ENCODE data around the gene HIVEP1.
A peak's percentile ranks its signal among the peaks of the same experiment; 100 is the strongest.
"Not testable (repeated sequence)": the region's sequence is repeated elsewhere in the genome, so short reads cannot be mapped to it uniquely, and the experiment has no call there.

HIVEP1 gene

DNA sequence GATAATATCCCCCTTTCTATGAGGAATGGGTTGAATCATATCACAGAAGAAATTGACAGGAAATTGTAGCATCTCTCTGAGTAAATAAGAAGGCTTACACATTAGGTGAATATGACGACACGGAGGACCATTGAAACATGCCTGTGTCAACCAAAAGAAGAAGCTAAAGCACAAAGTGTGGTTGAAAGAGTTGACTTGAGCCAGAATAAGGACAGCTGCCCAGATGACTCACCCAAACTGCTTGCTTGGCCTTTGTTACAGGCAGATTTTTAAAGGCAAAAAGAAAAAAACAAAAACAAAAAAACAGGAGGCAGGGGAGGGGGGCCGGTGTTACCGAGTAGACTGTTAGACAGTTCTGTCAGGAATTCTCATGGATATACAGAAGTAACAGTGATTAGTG, 148.2 kb downstream of the HIVEP1 start:
- DNase-seq (ENCODE audit: low read depth), result peak; percentile 52

DNA sequence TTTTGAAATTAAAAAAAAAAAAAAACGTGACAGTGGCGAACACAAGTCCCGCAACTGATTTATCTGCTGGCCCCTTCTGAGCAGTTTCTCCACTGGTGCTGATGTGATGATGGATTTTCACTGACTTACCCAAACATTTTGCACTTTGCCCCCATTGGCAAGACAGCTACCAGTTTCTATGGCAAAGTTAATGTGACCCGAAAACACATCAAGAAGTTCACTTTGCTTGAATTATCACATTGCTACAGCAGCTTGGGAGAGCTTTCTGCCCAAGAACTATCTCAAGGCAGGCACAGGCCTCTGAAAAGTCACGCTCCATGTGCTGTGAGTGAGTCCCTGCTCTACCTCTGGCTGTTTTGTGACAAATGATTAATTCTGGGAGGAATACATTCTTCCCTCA, 150.1 kb downstream of the HIVEP1 start:
- DNase-seq (ENCODE audit: low read depth), result no peak

DNA sequence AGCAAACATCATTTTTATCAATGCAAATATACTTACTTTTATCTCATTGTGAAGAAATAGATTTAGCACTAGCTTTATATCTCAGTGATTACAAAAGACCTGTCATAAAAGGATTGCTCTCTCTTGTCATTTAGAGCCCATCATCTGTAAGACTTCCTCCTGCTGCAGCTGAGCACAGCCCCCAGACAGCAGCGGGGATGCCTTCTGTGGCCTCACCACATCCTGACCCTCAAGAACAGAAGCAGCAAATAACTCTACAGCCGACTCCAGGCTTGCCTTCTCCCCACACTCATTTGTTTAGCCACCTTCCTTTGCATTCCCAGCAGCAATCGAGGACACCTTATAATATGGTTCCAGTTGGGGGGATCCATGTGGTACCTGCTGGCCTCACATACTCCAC, 151.0 kb downstream of the HIVEP1 start:
- DNase-seq (ENCODE audit: low read depth), result no peak

DNA sequence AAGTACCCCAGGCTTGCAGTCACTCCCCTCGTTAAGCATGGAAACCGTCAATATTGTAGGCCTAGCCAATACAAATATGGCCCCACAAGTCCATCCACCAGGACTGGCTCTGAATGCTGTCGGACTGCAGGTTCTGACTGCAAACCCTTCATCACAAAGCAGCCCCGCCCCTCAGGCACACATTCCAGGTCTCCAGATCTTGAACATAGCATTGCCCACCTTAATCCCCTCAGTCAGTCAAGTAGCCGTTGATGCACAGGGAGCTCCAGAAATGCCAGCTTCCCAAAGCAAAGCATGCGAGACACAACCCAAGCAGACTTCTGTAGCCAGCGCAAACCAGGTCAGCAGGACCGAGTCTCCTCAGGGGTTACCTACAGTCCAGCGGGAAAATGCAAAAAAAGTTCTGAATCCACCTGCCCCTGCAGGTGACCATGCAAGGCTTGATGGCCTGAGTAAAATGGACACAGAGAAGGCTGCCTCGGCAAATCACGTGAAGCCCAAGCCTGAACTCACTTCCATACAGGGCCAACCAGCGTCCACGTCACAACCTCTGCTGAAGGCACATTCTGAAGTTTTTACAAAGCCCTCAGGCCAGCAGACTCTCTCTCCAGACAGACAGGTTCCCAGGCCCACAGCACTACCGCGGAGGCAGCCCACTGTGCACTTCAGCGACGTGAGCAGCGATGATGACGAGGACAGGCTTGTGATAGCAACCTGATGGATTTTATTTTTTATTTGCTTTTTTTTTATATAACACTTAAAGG, 151.8 kb downstream of the HIVEP1 start:
- no peak for DNase-seq (ENCODE audit: low read depth)

DNA sequence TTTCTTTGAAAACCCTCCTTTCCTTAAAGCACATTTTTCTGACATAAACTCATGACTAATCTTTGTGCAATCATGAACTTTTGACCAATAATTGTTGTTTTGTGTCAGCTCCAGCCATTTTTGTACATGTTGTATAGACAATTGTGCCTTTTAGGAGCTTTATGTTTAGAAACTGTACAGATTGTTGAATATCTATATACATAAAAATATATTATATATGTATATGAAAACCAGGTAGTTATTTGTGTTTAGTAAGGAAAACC, 152.3 kb downstream of the HIVEP1 start:
- no peak for DNase-seq (ENCODE audit: low read depth)

DNA sequence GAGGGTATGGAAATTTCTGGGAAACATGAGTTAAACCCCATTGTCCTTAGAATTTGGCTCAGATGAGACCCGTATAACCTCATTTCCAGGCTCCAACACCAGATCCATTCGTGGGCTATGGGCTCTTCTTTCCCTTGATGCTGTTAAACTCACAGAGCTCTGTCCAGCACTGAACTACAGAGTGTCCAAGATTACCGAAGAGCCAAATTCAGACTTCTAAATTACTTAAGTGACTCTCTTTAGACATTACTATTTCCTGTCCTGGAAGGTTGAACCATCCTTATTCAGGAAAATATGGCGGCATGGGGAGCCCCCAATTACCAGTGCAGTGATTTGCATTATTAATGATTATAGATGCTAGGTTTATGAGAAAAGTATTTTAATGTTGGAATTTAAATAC, 153.2 kb downstream of the HIVEP1 start:
- no peak for DNase-seq (ENCODE audit: low read depth)

DNA sequence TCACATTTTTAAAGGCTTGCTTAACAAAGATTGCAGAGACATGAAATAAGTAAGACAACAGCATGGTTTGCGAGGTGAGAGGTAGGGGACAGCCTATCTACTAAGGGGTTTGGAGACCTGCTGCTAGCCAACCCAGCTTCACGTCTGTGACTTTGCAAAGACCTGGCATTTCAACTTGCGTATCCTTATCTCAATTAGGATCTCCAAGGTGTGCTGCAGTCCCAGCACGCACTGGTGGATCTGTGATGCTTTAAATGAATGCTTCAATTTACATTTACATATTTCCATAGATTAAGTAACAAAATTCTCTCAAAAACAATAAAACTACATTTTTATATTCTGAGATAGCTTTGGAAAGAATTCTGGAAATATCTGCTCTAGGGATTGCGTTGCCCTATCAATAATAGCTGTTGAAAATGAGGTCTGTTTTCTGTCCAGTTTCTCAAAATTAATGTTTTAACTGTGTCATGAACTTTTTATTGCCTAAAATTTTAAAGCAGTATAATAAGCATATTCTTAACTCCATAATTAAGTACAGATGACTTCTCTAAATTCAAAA, 153.7 kb downstream of the HIVEP1 start:
- DNase-seq (ENCODE audit: low read depth), result no peak

DNA sequence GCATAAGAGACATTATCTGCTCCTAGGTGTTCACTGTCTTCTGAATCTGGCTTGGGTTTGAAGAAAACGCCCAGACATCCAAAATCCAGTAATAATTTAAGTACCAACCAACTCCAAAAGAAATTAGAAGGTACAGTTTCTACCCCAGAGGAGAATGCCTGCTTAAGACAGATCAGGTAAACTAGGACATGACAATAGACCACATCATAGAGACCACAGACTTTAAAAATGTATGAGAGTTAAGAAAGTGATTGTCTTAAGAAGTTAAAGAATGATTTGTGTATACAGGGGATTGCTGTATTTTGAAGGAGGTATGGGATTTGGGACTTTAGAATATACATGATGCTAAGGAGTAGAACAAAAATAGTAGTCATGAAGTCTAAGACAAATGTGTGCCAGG, 157.3 kb downstream of the HIVEP1 start:
- DNase-seq (ENCODE audit: low read depth), result no peak

DNA sequence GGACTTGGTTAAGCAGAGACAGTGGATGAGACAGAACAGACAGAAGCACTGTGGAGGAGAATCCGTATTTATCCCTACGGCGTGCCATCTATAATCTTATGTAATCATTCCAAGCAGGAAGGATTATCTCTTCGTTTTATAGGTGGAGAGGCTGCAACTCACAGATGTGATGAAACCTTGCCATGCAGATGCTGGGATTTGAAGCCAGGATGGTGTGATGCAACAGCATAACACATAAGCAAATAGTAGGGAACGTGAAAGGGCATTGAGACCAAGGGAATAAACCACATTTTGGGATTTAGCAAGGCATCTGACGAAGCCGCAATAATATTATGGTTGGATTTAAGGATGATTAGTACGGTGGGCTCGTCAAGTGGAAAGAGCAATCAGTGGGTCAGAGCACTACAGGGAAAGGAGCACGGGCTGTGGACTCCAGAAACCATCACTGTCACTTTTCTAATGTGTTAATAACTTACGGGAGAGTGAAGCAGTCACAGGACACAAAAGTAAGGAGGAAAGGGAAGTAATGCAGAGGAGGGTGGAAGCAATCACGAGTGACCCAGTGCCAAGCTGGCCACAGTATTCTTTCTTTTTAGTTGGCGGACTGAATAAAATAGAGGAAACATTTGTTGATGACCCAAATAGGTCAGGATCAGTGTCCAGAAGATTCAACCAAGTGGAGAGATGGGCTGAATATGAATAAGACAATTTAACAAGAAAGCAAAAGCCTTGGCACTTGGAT, 158.4 kb downstream of the HIVEP1 start:
- DNase-seq (ENCODE audit: low read depth), result peak; percentile 55

DNA sequence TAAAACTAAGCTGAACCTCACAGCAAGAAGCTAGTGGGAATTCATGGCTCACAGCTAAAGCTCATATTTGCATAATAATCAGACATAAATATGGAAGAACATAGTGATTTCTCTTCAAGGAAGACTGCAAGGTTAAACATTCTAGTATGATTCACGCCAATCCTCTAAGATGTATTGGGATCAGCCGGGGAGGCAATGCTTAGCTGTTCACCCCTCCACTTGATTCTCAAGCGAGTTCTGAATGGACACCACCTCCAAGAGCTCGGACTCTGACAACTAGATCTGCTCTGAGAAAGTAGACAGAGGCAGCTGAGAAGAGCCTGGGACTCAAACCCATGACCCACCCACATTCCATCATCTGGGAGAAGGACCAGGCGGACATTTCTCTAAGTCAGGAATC, 159.6 kb downstream of the HIVEP1 start:
- no peak for DNase-seq (ENCODE audit: low read depth)

DNA sequence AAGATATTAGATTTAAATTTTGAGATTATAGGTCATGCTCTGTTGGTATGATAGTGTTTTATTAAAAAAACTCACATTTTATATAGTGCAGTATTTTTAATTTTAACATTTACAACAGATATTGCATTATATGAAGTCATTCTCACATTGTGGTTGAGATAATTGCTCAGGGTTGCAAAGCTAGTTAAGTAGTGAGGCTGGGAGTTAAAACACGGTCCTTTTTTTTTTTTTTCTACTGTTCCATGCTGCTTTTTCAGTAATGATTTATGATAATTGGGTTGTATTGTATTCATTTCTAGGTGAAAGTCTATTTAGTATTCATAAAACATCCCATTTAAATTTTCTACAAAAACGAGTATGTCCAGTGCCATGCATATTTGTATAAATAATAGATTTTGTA, 160.5 kb downstream of the HIVEP1 start:
- no peak for DNase-seq (ENCODE audit: low read depth)

DNA sequence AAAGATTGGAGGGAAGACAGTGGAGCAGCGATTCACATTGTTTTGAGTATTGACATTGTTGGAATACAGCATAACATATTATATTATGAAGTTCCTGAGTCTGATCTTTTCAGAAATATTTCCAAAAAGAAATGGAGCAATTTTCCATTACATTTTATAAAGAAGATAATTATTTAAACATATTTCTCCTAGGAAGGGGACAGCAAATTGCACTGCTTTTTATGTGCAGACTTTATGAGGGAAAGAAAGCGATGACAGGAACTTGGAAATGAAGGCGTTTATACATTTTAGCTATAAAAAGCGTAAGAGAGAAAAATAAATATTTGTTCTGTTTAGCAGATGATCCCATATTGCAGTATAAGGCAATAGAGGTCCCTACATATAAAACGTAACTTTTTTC, 161.1 kb downstream of the HIVEP1 start:
- DNase-seq (ENCODE audit: low read depth), result no peak

DNA sequence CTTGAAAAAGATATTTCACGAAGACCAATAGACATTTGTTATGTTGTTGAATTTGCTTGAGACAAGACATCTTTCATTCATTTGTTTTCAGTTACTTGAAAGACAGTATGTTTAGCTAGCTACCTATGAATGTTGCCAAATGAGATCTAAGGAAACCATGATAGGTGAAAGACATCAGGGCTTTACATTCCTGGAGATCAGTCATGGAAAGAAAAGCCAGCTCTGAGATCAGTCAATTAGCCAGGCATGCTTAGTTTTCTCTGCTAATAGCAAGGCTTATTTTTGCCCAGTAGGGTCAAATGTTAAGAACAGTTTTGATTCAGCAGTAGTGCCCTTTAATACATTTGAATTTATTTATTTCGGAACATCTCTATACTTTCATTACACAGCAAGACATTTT, 161.5 kb downstream of the HIVEP1 start:
- DNase-seq (ENCODE audit: low read depth), result no peak

DNA sequence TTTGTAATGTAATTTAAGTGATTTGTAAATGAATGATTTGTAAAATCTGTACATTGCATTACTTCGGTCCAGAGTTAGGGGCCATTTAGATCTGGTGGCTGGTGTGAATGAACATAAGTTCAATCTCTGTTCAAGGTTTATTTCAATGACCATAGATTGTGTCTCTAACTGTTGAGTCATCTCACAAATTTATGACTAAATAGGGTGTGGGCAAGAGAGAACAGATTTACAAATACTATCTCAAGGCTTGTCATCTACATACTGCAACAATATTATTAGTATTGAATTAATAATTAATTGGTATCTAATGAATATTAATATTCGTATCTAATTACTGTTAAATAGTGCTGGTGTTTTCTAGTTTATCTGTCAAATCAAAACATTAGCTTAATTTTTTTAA, 162.8 kb downstream of the HIVEP1 start:
- DNase-seq (ENCODE audit: low read depth), result no peak

DNA sequence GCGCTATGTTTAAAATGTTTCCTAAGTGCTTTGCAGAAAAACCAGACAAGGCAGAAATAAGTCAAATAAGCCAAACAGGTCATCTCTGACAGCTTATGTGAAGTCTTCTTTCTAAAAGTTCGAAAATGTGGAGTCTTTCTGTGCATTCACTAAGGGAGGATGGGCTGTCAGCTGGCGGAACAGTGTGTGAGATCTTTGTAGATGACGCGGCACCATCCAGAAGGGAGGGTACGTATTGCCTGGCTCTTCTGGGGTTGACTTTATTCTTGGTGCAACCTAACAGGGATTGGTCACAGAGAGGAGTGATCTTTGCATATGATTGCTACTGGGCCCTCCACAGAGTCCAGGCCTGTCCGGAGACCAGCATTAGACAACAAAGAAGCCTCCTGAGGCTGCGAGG, 163.5 kb downstream of the HIVEP1 start:
- no peak for DNase-seq (ENCODE audit: low read depth)

DNA sequence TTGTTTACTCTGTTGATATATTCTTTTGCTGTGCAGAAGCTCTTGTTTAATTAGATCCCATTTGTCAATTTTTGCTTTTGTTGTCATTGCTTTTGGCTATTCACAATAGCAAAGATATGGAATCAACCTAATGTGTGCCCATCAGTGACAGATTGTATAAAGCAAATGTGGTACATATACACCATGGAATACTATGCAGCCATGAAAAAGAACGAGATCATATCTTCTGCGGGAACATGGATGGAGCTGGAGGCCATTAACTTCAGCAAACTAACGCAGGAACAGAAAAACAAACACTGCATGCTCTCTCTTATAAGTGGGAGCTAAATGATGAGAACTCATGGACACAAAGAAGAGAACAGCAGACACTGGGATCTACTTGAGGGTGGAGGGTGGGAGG, 164.7 kb downstream of the HIVEP1 start:
- DNase-seq (ENCODE audit: low read depth), result not testable (repeated sequence)

DNA sequence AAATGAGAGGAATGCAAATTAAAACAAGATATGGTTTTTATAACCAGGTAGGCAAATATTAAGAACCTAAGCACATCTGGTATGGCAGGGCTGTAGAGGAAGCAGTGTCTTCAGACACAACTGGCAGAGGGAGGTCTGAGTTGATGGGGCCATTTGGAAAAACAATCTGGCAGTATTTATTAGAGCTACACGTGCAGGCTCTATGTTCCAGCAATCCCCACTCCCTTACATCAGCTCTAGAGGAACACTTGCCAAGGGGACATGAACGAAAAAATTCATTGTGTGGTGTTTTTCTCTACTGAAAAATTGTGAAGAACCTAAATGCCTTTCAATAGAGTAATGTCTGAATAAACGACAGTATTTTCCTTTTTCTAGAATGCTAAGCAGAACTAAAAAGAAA, 166.4 kb downstream of the HIVEP1 start:
- no peak for DNase-seq (ENCODE audit: low read depth)

DNA sequence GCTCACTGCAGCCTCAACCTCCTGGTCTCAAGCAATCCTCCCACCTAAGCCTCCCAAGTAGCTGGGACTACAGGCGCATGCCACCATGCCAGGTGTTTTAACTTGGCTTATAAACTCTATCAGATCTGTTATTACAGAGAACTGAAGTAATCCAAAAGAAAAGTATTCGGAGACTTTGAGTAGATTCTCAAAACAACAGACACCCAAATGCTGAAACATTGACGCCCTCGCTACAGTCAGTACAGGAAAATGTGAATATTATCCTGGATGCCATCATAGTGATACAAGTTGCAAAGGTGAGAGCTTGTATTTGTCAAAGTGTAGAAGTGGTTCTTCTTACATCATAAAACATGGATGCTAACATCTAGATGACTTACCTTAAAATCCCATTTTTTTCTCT, 169.4 kb downstream of the HIVEP1 start:
- DNase-seq (ENCODE audit: low read depth), result no peak

DNA sequence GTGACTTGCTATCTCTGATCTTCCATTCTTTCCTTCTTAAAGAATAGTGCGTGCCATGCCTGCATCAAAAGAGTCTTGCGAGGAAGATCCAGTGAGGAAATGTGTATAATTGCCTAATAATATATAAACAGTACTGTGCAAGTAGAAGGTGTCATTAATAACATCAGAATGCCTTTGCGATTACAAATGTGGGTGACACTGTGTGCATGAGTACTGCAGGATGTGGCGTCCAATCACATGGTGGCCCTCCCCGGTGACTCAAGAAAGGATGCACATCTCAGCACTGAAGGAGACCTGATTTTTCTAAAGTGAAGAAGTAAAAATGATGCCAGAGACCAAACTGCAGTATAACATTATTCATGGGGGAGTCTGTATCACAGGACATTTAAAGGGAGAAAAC, 170.6 kb downstream of the HIVEP1 start:
- no peak for DNase-seq (ENCODE audit: low read depth)

DNA sequence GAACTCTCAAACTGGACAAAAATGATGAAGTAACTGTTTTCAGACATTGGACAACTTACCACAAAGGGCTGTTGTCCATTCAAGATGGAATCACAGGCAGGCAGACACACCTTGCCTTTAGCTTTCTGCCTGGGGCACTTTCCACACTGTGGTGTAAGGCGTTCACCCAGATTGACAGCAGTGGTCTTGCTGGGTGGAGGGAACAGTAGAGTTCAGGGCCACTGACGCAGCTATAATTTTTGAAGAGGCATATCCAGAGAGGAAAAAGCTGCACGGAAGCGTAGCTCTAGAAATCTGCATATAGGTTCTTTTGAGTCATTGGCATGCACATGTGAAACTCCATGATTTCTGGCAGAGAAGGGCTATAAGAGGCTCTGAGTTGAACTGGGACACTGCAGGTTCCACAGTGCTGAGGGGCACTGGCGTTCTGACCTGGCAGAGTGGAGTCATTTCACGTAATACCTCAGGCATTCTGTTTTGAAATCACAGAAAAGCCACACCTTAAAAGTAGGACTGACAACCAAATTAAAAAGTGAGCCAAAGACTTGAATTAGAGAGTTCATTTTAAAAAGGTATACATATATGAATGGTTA, 173.1 kb downstream of the HIVEP1 start:
- no peak for DNase-seq (ENCODE audit: low read depth)

DNA sequence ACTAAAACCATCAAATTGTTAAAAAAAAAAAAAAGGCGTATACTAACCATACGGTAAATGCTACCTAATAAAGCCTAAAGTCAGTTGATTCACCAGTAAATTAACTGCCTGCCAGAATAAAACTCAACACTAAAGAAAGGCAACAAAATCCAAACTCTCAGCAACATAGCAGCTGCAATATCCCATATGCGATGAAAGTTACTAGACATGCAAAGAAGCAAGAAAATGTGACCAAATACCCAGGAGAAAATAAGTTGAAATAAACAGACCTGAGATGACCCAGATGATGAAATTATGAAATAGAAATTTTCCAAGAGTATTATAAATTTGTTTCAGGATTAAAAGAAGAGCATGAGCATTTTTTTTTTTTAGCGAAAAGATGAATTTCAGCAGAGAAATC, 174.4 kb downstream of the HIVEP1 start:
- DNase-seq (ENCODE audit: low read depth), result no peak

DNA sequence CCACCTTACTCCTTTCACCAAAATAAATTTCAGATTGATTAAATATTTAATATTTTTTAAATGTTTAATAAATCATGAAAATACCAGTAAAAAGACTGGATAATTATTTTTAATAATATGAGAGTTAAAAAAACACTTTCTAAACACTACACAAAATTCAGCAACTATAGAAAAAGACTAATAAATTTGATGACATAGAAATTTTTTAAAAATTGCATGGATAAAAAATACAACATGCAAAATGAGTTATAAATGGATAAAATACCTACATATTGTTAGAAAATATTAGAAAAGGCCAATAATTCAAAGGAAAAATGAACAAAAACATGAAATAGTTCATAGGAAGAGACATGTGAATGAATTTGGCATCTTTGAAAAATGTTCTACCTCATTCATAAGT, 177.0 kb downstream of the HIVEP1 start:
- DNase-seq (ENCODE audit: low read depth), result no peak

DNA sequence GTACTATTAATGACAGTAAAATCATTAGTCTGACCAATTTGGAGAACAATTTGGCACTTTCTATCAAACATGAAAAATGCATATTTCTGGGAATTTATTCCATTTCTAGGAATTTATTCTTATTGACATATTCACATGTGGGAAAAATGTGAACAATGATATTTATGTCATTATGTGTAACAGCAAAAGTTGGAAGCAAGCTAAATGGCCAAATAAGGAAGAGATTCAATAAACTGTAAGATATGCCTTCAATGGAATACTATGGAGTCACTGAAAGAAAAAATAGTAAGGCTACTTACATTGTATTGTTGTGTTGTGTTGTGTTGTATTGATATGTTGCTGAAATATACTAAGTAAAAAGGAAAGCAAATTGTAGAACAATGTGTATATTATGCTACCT, 177.5 kb downstream of the HIVEP1 start:
- DNase-seq (ENCODE audit: low read depth), result no peak

All from GM04504 (cell line).